NOMO-1 treated with dmso at 0.1 percent for 144 hours (cell line): ENCODE data around the gene KHNYN.
"Not testable (repeated sequence)": the region's sequence is repeated elsewhere in the genome, so short reads cannot be mapped to it uniquely, and the experiment has no call there.

Source experiments
- DNase-seq: peaks from one replicate; lab custom pipeline; 2025; ENCODE audit not compliant: unreplicated experiment; lab: John Stamatoyannopoulos, UW

Gene KHNYN

GRCh38 chr14:24429395-24430142 is at the start of gene KHNYN, which contains the start of gene CBLN3:
Gene KHNYN (plus strand): TSS chr14:24429954. CDS start chr14:24430731, 777 bp downstream.
Gene CBLN3 (minus strand): TSS chr14:24429668. CDS start chr14:24429054, 614 bp downstream.
- peak; percentile 83 for DNase-seq

GRCh38 chr14:24381363-24382063 is 48.2 kb upstream of the KHNYN start:
- DNase-seq = no peak

DNA sequence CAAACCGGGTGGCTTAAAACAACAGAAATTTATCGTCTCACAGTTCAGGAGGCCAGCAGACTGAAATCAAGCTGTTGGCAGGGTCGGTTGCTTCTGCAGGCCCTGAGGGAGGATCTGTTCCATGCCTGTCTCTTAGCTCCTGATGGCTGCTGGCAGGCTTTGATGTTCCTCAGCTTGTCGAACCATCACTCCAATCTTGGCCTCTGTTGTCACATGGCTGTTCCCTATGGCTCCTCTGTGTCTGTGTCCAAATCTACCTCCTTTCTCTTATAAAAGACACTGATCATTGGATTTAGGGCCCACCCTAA is 47.7 kb upstream of the KHNYN start:
- DNase-seq = no peak

- DNase-seq = no peak
Measured at GRCh38 chr14:24384169-24384568, 45.6 kb upstream of the KHNYN start.

DNA sequence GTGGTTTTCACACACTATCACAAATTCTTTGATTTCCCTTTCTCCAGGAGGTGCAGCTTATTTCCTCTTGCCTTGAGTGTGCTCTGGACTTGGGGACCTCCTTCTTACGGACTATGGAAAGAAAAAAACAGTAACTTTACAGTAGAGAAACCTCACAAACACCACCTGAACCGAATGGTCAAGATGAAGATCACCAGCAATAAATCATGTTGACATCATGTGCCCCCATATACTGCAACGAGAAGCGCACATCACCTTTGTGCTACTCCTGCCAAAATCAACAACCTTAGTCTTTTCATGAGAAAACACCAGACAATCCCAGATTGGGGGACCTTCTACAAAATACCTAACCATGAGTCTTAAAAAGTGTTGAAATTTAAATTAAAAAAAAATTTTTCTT is 44.2 kb upstream of the KHNYN start:
- DNase-seq = no peak

GRCh38 chr14:24387009-24387345 is 42.8 kb upstream of the KHNYN start:
- no peak for DNase-seq

- DNase-seq = not testable (repeated sequence)
Measured at GRCh38 chr14:24387579-24387978, 42.2 kb upstream of the KHNYN start.

DNA sequence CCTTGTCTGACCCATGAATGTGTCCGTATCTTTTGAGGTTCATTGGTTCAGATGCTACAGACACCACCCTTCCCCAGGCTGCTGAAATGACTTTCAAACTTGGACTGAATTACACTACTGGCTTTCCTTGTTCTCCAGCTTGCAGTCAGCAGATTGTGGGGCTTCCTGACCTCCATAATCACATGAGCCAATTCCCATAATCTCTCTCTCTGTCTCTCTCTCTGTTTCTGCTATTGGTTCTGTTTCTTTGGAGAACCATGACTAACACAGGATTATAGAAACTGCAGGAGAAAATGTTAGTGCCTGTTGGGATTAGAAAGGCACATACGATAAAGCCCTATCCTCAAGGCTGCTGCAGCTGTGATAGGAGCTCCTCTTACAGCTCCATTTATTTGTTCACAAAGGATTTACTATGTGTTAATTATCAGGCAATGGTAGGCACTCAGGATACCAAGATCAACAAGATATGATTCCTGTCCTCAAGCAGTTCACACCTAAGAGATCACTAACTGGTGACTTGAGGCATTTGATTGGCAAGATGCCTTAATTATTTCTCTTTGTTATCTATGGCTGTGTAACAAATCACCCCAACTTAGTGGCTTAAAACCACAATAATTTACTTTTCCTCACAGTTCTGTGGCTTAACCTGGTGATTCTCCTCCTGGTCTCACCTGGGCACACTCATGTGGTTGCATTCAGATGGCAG is 41.1 kb upstream of the KHNYN start:
- DNase-seq = no peak

- DNase-seq = no peak
Measured at GRCh38 chr14:24389226-24389848, 40.4 kb upstream of the KHNYN start.

GRCh38 chr14:24390701-24391468 is 38.9 kb upstream of the KHNYN start:
- DNase-seq = no peak

DNA sequence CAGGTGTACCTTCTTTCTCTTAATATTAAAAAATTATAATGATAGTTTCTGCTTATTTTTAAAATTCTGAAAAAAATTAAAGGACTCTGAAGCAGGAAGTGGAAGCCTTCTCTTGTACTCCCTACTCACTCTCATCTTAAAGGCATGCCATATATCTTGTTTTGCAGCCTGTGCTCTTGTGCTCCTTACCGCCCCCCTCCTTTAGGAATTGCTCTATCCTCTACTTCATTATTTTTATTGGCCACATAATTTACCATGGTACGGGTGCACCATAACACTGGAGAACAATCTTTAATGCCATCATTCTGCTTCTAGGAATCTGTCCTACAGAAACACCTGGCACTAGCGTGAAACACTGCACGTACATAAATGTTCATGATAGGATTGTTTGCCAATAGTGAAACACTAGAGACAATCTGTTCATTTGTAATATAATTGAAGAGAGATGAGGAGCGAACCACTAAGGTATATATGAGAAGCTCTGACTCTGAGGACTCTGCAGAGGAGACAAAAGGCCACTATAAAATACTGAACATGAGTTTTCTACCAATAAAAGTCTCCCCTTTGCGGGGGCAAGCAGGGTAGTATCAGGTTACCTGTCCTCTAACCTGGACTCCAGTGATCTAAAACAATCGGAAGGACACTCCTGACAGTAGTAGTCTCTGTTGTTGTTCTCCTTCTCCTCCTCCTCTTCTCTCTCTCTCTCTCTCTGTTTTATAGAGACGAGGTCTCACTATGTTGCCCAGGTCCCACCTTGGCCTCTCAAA is 37.2 kb upstream of the KHNYN start:
- no peak for DNase-seq

DNA sequence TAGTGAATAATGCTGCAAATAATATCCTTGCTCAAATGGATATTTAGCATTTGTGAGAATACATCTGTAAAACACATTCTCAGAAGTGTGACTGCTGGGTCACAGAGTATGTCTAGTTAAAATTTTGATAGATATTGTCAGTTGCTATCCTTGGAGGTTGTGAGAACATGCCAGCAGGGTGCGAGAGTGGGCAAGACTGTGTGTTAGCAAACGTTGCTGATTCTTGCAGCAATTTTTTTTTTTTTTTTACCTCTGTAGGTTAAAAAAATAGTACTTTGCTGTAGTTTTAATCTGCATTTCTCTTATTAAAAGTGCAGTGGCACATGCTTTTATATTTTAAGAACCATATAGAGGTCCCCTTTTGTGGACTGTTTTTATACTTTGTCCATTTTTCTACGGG is 35.5 kb upstream of the KHNYN start:
- DNase-seq = no peak

- peak; percentile 24 for DNase-seq
Measured at GRCh38 chr14:24395609-24396582, 33.9 kb upstream of the KHNYN start.

- no peak for DNase-seq
Measured at GRCh38 chr14:24397639-24398292, 32.0 kb upstream of the KHNYN start.

DNA sequence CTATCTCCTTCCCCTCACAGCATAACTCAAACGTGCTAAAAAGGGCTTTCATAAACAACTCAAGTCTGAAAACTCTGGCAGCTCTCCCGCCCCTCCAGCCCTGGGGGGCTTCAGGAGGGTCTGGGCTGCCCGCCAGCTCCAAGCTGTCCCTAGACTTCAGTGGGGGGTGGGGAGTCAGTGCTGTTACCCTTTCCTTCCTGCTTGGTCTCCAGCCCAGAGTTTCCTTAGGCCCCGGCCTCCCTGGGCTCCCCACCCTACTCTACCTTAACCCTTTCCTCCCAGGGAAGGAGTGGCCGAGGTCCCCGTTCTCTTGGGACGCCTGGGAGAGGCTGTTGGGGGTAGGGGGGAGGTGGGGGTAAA is 31.5 kb upstream of the KHNYN start:
- no peak for DNase-seq

DNA sequence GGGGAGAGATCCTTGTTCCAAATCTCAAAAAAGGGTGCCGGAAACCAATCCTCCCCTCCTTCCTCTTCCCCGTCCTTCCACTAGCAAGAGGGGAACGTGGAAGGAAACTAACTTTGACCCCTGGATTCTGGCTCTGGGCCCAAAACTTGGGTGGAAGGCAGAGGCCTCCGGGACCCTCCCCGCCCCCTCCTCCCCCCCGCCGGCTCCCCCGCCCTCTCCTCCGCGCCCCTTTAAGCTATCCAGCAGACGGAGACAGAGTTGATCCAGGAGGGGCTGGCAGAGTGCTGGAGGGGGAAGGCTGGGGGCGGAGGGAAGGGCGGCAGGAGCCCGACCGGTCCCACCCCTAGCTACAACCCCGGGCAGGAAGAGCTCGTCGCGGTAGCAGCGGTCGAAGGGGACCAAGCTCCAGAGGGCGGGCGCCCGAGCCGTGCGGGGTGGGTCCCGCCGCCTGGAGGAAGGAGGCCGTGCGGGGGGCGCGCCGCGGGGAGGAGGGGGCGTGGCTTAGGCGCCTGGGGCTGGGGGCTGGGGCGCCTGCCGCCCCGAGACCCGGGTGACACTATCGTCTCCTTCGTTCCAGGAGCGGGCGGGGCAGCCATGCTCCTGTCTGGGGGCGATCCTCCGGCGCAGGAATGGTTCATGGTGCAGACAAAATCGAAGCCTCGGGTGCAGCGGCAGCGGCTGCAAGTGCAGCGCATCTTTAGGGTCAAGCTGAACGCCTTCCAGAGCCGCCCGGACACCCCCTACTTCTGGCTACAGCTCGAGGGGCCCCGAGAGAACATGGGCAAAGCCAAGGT is 30.9 kb upstream of the KHNYN start, which contains the start of gene NYNRIN:
NYNRIN (plus strand) TSS at position 351 of the 794 bp plus-strand sequence; CDS start at position 595, 244 bp downstream.
- DNase-seq = no peak

GRCh38 chr14:24399447-24399822 is 30.3 kb upstream of the KHNYN start:
- DNase-seq = no peak
